ENCODE data around the gene PRDX3.

The PRDX3 gene

DNA sequence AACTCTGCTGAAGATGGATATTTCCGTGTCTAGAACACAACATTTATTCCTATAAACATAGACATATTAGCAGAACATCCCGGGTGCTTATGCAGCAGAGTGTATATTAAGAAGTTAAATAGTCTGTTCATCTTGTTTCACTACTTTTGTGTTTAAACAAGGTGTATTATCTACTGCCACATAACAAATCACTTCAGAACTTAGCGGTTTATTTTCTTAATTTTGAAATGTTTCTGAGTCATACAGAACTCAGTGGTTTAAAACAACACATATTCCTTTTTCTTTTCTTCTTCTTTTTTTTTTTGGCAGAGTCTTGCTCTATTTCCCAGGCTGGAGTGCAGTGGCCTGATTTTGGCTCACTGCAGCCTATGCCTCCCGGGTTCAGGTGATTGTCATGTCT is 48.9 kb downstream of the PRDX3 start:
- DNase-seq (ENCODE audit: low read depth): no peak

DNA sequence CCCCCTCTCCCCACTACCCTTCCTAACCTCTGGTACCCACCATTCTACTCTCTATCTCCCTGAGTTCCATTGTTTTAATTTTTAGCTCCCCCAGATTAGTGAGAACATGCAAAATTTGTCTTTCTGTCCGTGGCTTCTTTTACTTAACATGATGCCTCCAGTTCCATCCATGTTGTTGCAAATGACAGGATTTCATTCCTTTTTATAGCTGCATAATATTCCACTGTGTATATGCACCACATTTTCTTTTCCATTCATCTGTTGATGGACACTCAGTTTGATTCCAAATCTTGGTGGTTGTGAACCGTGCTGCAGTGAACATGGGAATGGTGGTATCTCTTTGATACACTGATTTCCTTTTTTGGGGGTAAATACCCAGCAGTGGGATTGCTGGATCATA is 52.7 kb downstream of the PRDX3 start:
- DNase-seq (ENCODE audit: low read depth): no peak

- no peak for DNase-seq (ENCODE audit: low read depth)
Measured at GRCh38 chr10:119120875-119121274, 57.7 kb downstream of the PRDX3 start.

- peak; percentile 47 for DNase-seq (ENCODE audit: low read depth)
Measured at GRCh38 chr10:119120413-119120867, 58.2 kb downstream of the PRDX3 start.

DNA sequence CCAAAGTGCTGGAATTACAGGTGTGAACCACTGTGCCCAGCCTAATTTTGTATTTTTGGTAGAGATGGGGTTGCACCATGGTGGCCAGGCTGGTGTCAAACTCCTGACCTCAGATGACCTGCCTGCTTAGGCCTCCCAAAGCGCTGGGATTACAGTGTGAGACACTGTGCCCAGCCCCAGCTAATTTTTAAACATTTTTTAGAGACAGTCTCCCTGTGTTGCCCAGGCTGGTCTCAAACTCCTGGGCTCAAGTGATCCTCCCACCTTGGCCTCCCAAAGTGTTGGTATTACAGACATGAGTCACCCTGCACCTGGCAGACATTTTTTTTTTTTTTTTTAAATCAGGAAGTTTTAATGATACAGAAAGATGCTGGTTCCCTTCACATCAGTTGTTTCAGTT is 59.2 kb downstream of the PRDX3 start:
- no peak for DNase-seq (ENCODE audit: low read depth)

DNA sequence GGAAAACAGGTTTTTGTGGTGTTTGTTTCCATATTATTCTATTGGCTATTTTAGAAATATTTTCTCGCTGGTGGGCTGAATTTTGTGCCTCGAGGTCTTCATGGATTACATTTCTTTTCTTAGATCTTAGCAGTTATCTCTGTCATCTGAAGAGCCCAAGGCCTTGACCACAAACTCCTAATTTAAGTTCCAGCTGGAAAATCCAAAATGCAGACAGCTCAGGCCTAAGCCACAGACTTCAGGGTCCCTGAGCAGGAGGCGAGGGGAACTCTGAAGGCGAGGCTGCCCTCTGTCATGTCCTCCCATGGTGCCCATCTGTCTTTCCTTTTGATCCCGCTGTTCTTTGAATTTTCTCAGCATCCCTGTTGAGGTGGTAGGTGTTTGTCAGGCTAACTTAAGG is 60.4 kb downstream of the PRDX3 start:
- DNase-seq (ENCODE audit: low read depth): no peak

All from GM04503 (cell line).